C4-2B (cell line): ENCODE measurements around the gene PIGR.

ENCODE experiments used
- H3K27ac ChIP-seq: fragments of 450-650 bp; 2 replicates; pipeline ENCODE4 v1.5.1; 2017
- ZFX ChIP-seq: fragments of 450-650 bp; IDR thresholded peaks from 2 replicates; pipeline ENCODE4 v1.6.1; 2017
- TF ChIP-seq, protein P1 (sequence below): fragments of 450-650 bp; conservative IDR thresholded peaks from 2 replicates; pipeline ENCODE4 v1.5.1; 2017; ENCODE audit warnings: mild to moderate bottlenecking

The PIGR gene

GRCh38 chr1:206901944-206902343, 44.3 kb downstream of the PIGR start:
- TF ChIP-seq, protein P1, sequence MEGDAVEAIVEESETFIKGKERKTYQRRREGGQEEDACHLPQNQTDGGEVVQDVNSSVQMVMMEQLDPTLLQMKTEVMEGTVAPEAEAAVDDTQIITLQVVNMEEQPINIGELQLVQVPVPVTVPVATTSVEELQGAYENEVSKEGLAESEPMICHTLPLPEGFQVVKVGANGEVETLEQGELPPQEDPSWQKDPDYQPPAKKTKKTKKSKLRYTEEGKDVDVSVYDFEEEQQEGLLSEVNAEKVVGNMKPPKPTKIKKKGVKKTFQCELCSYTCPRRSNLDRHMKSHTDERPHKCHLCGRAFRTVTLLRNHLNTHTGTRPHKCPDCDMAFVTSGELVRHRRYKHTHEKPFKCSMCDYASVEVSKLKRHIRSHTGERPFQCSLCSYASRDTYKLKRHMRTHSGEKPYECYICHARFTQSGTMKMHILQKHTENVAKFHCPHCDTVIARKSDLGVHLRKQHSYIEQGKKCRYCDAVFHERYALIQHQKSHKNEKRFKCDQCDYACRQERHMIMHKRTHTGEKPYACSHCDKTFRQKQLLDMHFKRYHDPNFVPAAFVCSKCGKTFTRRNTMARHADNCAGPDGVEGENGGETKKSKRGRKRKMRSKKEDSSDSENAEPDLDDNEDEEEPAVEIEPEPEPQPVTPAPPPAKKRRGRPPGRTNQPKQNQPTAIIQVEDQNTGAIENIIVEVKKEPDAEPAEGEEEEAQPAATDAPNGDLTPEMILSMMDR = no peak
- no peak for TF ChIP-seq ZFX

DNA sequence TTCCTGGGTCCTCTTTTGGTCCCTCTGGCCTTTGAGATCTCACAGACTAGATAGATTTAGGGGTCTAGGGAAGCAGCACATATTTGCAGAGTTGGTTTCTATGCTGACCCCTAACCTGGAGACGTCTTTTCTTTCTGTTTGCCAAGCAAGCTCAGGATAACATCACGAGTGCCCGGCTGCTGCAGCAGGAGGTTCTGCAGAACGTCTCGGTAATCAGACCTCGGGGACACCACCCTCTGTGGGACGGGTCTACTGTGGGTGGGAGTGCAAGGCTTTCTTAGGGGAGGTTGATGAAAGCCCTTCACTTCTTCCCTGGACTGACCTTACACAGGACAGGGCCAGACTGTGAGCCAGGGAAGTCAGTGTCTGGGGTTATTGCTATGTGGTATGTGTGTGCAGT, 46.1 kb downstream of the PIGR start:
- no peak overlapping the region for H3K27ac ChIP-seq
- TF ChIP-seq ZFX = no peak
- TF ChIP-seq, protein P1 = no peak

More at GRCh38 chr1:206901944-206902343, 44.3 kb downstream of the PIGR start:
- H3K27ac ChIP-seq = no peak overlapping the region

DNA sequence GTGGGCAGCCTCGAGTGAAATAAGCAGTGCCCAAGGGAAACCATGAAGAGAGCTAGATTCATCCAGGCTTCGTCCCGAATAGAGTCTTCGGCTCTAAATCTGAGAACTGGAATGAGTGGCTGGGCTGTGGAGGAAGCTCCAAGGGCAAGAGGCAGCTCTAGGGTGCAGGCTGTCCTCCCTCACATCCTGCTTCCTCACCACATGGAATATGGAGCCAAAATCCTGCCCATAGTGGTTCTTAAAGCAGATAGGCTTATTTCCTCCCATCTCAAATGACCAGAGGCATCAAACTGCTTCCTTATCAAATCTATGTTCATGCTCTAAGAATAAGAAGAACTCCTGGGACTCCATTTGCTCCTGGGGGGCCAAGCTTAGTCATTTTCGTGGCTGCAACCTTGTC, 46.5 kb downstream of the PIGR start:
- TF ChIP-seq, protein P1 = no peak
- no peak for TF ChIP-seq ZFX
- no peak overlapping the region for H3K27ac ChIP-seq

- no peak overlapping the region for H3K27ac ChIP-seq
- TF ChIP-seq ZFX = no peak
- TF ChIP-seq, protein P1 = no peak
Observed at GRCh38 chr1:206898915-206899431, 47.3 kb downstream of the PIGR start.

- H3K27ac ChIP-seq = no peak overlapping the region
- TF ChIP-seq, protein P1 = no peak
- TF ChIP-seq ZFX = no peak
Observed at GRCh38 chr1:206898089-206898914, 48.0 kb downstream of the PIGR start.

DNA sequence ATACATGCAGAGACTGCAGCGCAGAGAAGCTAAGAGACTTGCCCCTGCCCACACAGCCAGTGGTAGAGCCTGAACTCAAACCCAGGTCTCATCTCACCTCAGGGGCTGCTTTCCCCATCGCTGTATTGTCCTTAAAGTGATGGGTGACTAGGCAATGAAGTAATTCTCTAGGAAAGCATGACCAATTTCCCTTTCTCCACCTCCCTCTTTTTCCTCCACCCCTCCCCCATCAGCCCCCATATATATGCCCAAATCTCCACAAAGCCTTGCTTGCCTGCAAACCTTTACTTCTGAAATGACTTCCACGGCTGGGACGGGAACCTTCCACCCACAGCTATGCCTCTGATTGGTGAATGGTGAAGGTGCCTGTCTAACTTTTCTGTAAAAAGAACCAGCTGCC, 49.1 kb downstream of the PIGR start, which contains the start of gene IL24:
Gene IL24, plus strand, starts transcription at position 269 of the 400 bp plus-strand sequence. CDS start 390 bp downstream, outside the sequence.
- peak within 1 kb of the TSS; percentile 74 for H3K27ac ChIP-seq
- no peak for TF ChIP-seq ZFX
- TF ChIP-seq, protein P1 = no peak

DNA sequence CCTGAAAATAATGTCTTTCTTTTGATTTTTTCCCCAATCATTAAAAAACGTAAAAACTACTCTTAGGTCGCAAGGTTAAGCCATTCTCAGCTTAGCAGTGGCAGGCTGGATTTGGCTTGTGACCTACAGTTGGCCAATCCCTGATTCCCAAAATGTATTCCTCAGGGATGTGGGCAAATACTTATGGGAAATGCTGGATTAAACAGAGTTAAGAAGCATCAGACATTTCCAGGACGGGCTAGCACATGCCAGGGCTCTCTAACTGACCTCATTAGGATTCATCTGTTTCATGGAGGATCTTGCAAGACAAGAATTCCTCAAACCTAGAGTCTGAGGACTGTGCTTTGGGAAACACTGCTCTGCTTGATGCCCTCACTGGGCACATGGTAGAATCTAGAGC, 50.0 kb downstream of the PIGR start:
- TF ChIP-seq, protein P1 = no peak
- TF ChIP-seq ZFX = no peak
- peak overlapping the region; percentile 74 for H3K27ac ChIP-seq
